Fibroblast of villous mesenchyme (primary cell): Measurements from ENCODE around the gene STIL. TPM values are rescaled to one million over a fixed set of nuclear protein-coding genes. Genes with fewer than 3 reads are reported as not detected.
A peak's percentile ranks its signal among the peaks of the same experiment; 100 is the strongest.
"Not testable (repeated sequence)": the region's sequence is repeated elsewhere in the genome, so short reads cannot be mapped to it uniquely, and the experiment has no call there.

Experiments used
- DNase-seq: peaks from one replicate; pipeline ENCODE4 v3.0.0-alpha.2; 2010; ENCODE audit warnings: low read depth
- H3K4me3 ChIP-seq: 2 replicates; pipeline ENCODE4 v1.5.1; 2011; ENCODE audit warnings: low read depth, mild to moderate bottlenecking, low read length
- total RNA-seq: library from RNA; depleted of rRNA; stranded (reverse); fragments of >200 nt; gene quantifications from 2 replicates; pipeline ENCODE4 v1.2.3, GENCODE V29; 2012
- TF ChIP-seq, protein P1 (sequence below): IDR thresholded peaks from 2 replicates; pipeline ENCODE4 v1.5.1; 2012; ENCODE audit warnings: low read depth, mild to moderate bottlenecking, low read length; ENCODE audit not compliant: insufficient read depth

STIL gene
- total RNA-seq, result 13.2 and 21.2 TPM in 2 replicates

DNA sequence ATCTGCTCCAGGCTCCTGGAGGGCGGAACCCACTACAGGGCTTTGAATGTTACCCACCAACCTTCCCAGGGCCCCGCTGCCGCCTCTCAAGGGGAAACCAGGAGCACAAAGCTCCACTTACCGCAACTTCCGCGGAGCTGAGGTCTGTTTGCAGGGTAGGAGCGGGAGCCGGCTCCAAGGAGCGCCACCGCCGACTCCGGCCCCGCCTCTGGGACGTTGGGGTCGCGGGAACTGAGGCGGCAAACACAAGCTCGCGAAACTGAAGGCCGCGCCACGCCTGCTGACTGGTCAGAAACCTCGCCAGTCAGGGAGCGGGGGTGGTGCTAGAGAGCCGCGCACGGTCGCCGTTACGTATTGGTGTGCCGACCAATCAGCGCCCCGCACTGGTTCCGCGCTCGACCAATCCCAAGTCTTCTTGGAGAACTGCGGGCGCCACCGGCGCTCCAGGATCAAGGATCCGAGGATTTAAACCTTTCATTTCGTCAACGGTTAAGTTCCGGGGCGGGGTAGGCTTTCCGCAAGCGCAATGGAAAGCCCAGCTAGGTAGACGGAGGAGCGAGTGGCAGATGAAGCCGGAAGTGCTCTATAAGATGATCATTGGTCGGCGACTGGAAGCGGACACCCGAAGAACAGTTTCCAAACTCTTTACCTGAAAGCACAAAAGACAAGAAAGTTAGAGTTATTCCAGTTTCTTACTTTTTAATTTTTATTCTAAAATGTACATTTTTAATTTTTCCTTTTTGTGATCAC lies at the start of gene STIL:
Gene STIL, minus strand, starts transcription at position 233 of the 750 bp plus-strand sequence. CDS start 3,828 bp downstream, outside the sequence.
- TF ChIP-seq, protein P1, sequence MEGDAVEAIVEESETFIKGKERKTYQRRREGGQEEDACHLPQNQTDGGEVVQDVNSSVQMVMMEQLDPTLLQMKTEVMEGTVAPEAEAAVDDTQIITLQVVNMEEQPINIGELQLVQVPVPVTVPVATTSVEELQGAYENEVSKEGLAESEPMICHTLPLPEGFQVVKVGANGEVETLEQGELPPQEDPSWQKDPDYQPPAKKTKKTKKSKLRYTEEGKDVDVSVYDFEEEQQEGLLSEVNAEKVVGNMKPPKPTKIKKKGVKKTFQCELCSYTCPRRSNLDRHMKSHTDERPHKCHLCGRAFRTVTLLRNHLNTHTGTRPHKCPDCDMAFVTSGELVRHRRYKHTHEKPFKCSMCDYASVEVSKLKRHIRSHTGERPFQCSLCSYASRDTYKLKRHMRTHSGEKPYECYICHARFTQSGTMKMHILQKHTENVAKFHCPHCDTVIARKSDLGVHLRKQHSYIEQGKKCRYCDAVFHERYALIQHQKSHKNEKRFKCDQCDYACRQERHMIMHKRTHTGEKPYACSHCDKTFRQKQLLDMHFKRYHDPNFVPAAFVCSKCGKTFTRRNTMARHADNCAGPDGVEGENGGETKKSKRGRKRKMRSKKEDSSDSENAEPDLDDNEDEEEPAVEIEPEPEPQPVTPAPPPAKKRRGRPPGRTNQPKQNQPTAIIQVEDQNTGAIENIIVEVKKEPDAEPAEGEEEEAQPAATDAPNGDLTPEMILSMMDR, result no peak
- peak; percentile 100 for DNase-seq
- H3K4me3 ChIP-seq, result peak within 1 kb of the TSS; percentile 98

DNA sequence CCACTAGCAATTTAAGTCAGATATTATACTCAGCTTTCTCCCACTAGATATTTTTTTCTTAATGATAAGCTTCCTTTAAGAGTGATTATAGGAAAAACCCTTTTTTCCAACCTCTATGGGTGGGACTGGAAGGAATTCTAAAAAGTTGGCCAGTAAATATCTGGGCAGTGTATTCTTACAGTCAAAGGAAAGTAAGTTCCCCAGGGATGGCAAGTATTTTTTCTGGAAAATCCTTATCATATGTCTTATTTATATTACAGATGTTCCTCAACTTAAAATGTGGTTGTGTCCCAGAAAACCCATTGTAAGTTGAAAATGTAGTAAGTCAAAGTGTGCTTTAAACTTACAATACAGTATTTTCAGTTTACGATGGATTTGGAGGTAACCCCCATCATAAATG lies 48.9 kb upstream of the STIL start:
- no peak overlapping the region for H3K4me3 ChIP-seq
- no peak for DNase-seq
- TF ChIP-seq, protein P1, result no peak

DNA sequence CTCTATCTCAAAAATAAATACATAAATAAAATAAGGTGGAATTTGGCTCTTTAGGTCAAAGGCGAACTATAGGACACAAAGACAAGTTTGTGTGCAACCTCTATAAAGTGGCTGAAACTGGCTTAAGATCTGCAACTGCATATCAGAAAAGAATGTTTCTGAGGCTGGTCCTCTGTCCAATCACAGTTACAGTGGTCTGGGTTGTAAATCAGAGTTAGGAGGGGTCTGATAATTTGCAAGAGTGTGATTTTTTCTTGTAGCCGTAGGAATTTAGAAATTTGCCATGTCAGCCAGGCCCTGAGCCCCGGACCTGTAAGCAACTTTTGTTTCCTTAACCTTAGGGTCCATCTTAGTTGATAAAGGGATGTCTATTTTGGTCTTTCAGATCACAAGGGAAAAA lies 47.4 kb upstream of the STIL start:
- no peak for DNase-seq
- TF ChIP-seq, protein P1, result no peak
- H3K4me3 ChIP-seq, result no peak overlapping the region

DNA sequence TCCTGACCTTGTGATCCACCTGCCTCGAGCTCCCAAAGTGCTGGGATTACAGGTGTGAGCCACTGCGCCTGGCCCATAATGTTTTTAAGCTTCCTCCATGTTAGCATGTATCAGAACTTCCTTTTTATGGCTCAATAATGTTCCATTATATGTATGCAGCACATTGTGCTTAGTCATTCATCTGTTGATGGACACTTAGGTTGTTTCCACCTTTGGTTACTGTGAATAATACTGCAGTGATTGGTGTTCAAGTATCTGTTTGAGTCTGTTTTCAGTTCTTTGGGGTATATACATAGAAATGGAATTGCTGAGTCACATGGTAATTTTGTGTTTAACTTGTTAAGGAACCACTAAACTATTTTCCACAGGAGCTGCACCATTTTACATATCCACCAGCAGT lies 37.4 kb upstream of the STIL start:
- H3K4me3 ChIP-seq, result no peak overlapping the region
- TF ChIP-seq, protein P1, result no peak
- DNase-seq, result no peak

DNA sequence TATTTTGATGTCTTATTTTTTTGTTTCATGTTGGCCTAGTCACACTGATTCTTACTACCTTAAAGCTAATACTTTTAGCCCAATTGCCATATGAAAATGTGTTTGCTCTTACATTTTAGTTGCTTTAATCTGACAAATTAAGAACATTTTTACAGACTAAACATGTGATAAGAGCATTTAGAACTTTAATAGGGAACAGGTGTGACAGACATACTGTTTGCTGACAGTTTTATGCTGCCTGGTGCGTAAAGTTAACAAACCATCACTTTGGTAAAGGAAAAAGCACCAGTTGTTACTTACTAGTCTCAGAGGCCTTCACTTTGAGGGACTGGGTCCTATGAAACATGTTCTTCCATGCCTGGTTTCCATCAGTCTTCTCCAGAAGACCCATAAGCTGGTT lies 34.3 kb upstream of the STIL start:
- TF ChIP-seq, protein P1, result no peak
- DNase-seq, result peak; percentile 9
- no peak overlapping the region for H3K4me3 ChIP-seq

DNA sequence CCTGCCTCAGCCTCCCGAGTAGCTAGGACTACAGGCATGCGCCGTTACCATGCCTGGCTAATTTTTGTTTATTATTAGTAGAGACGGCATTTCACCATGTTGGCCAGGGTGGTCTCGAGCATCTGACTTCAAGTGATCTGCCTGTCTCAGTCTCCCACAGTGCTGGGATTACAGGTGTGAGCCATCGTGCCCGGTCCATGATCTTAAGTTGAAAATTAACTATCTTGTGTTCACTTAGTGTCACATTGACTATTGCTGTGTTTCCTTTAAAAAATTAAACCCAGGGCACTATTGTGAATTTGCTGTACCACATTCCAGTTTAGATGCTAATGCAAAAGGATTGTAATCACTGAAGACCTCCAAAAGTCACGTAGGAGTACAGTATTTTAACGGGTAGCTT lies 33.8 kb upstream of the STIL start:
- TF ChIP-seq, protein P1, result no peak
- no peak for DNase-seq
- H3K4me3 ChIP-seq, result no peak overlapping the region

DNA sequence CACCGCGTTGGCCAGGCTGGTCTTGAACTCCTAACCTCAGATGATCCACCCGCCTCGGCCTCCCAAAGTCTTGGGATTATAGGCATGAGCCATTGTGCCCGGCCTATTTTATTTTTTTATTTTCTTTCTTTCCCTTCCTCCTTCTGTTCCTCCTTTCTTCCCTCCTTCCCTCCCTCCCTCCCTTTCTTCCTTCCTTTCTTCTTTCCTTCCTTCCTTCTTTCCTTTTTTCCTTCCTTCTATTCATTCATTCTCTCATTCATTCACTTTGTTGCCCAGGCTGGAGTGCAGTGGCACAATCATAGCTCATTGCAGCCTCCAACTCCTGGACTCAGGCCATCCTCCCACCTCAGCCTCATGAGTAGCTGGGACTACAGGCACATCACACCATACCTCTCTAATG lies 33.0 kb upstream of the STIL start:
- H3K4me3 ChIP-seq, DNase-seq: not testable (repeated sequence)
